ENCODE data around the gene FRA10AC1. TPM values are rescaled to one million over a fixed set of nuclear protein-coding genes. Genes with fewer than 3 reads are reported as not detected.

FRA10AC1 gene
- total and polyA plus RNA-seq, 5 donors from 2014 or later: 5.1 to 16.5 (median 6.0) TPM

GRCh38 chr10:93678805-93679587, 23.4 kb downstream of the FRA10AC1 start:
- Histone ChIP-seq H3K27me3 (ENCODE audit: control insufficient read depth, insufficient read depth, low read length) (no peaks in the 10 kb centered on the region), H3K4me1 (ENCODE audit: control insufficient read depth, insufficient read depth, low read length, poor library complexity, severe bottlenecking) (no peaks in the 10 kb centered on the region), H3K9me3 (ENCODE audit: control insufficient read depth in 2 of 2, low read length in 2 of 2) (no peaks in the 10 kb centered on the region), H3K27ac (ENCODE audit: insufficient read depth, low read length, poor library complexity, severe bottlenecking) (no peak overlapping the region), H3K36me3 (ENCODE audit: control insufficient read depth, insufficient read depth, low read length) (peaks cover 41% of the 10 kb centered on the region), H3K4me3 (ENCODE audit: low read depth, low read length) (no peak overlapping the region)
- ATAC-seq (ENCODE audit: low read depth in 2 of 2) (no peak), DNase-seq (no peak)
- Mint-ChIP-seq H3K27ac (peak overlapping the region in 1 of 3 donors; percentile 21), H3K4me3 (no peak overlapping the region), H3K36me3 (peaks cover 16% of the 10 kb centered on the region), H3K4me1 (peaks cover 0 to 5% (median 4%) of the 10 kb centered on the region in 4 donors), H3K9me3 (no peaks in the 10 kb centered on the region), H3K27me3 (no peaks in the 10 kb centered on the region)

- no peaks in the 10 kb centered on the region for H3K9me3 Mint-ChIP-seq
- H3K4me3 Mint-ChIP-seq: no peak overlapping the region
- no peaks in the 10 kb centered on the region for H3K9me3 ChIP-seq (ENCODE audit: control insufficient read depth in 2 of 2, low read length in 2 of 2)
- no peak overlapping the region for H3K27ac ChIP-seq (ENCODE audit: insufficient read depth, low read length, poor library complexity, severe bottlenecking)
- DNase-seq (no peak), ATAC-seq (ENCODE audit: low read depth in 2 of 2) (no peak)
- peak overlapping the region in 1 of 3 donors; percentile 21 for H3K27ac Mint-ChIP-seq
- H3K4me1 ChIP-seq (ENCODE audit: control insufficient read depth, insufficient read depth, low read length, poor library complexity, severe bottlenecking): no peaks in the 10 kb centered on the region
- no peak overlapping the region for H3K4me3 ChIP-seq (ENCODE audit: low read depth, low read length)
- H3K4me1 Mint-ChIP-seq: peaks cover 0 to 2% (median 0%) of the 10 kb centered on the region in 4 donors
- H3K27me3 ChIP-seq (ENCODE audit: control insufficient read depth, insufficient read depth, low read length): no peaks in the 10 kb centered on the region
- H3K36me3 ChIP-seq (ENCODE audit: control insufficient read depth, insufficient read depth, low read length): peaks cover 46% of the 10 kb centered on the region
- H3K27me3 Mint-ChIP-seq: no peaks in the 10 kb centered on the region
- peaks cover 16% of the 10 kb centered on the region for H3K36me3 Mint-ChIP-seq
These were observed 24.0 kb downstream of the FRA10AC1 start for GRCh38 chr10:93678386-93678785.

GRCh38 chr10:93673791-93674190, 28.6 kb downstream of the FRA10AC1 start:
- DNase-seq (no peak), ATAC-seq (ENCODE audit: low read depth in 2 of 2) (no peak)
- Mint-ChIP-seq H3K36me3 (peaks cover 19% of the 10 kb centered on the region), H3K9me3 (no peaks in the 10 kb centered on the region), H3K4me3 (no peak overlapping the region), H3K4me1 (peaks cover 0 to 7% (median 5%) of the 10 kb centered on the region in 4 donors), H3K27ac (no peak overlapping the region), H3K27me3 (no peaks in the 10 kb centered on the region)
- no peaks in the 10 kb centered on the region for H3K9me3 ChIP-seq (ENCODE audit: control insufficient read depth in 2 of 2, low read length in 2 of 2)
- peaks cover 61% of the 10 kb centered on the region for H3K36me3 ChIP-seq (ENCODE audit: control insufficient read depth, insufficient read depth, low read length)
- no peaks in the 10 kb centered on the region for H3K4me1 ChIP-seq (ENCODE audit: control insufficient read depth, insufficient read depth, low read length, poor library complexity, severe bottlenecking)
- H3K27me3 ChIP-seq (ENCODE audit: control insufficient read depth, insufficient read depth, low read length): no peaks in the 10 kb centered on the region
- no peak overlapping the region for H3K27ac ChIP-seq (ENCODE audit: insufficient read depth, low read length, poor library complexity, severe bottlenecking)
- H3K4me3 ChIP-seq (ENCODE audit: low read depth, low read length): no peak overlapping the region

GRCh38 chr10:93672890-93673289, 29.5 kb downstream of the FRA10AC1 start:
- H3K27me3 ChIP-seq (ENCODE audit: control insufficient read depth, insufficient read depth, low read length): no peaks in the 10 kb centered on the region
- peaks cover 16% of the 10 kb centered on the region for H3K36me3 Mint-ChIP-seq
- ATAC-seq (ENCODE audit: low read depth in 2 of 2) (no peak), DNase-seq (no peak)
- H3K4me3 ChIP-seq (ENCODE audit: low read depth, low read length): no peak overlapping the region
- H3K36me3 ChIP-seq (ENCODE audit: control insufficient read depth, insufficient read depth, low read length): peaks cover 59% of the 10 kb centered on the region
- H3K4me1 ChIP-seq (ENCODE audit: control insufficient read depth, insufficient read depth, low read length, poor library complexity, severe bottlenecking): no peaks in the 10 kb centered on the region
- H3K9me3 ChIP-seq (ENCODE audit: control insufficient read depth in 2 of 2, low read length in 2 of 2): no peaks in the 10 kb centered on the region
- no peaks in the 10 kb centered on the region for H3K27me3 Mint-ChIP-seq
- no peaks in the 10 kb centered on the region for H3K9me3 Mint-ChIP-seq
- peaks cover 0 to 7% (median 5%) of the 10 kb centered on the region in 4 donors for H3K4me1 Mint-ChIP-seq
- H3K27ac ChIP-seq (ENCODE audit: insufficient read depth, low read length, poor library complexity, severe bottlenecking): no peak overlapping the region
- peak overlapping the region in 2 of 3 donors; percentile 35 to 64 for H3K27ac Mint-ChIP-seq
- no peak overlapping the region for H3K4me3 Mint-ChIP-seq

- H3K4me1 ChIP-seq (ENCODE audit: control insufficient read depth, insufficient read depth, low read length, poor library complexity, severe bottlenecking): no peaks in the 10 kb centered on the region
- H3K27me3 Mint-ChIP-seq: no peaks in the 10 kb centered on the region
- ATAC-seq (ENCODE audit: low read depth in 2 of 2): no peak
- no peak overlapping the region for H3K27ac ChIP-seq (ENCODE audit: insufficient read depth, low read length, poor library complexity, severe bottlenecking)
- H3K9me3 ChIP-seq (ENCODE audit: control insufficient read depth in 2 of 2, low read length in 2 of 2): no peaks in the 10 kb centered on the region
- H3K4me1 Mint-ChIP-seq: peaks cover 0 to 7% (median 5%) of the 10 kb centered on the region in 4 donors
- H3K4me3 ChIP-seq (ENCODE audit: low read depth, low read length): no peak overlapping the region
- H3K4me3 Mint-ChIP-seq: no peak overlapping the region
- H3K36me3 ChIP-seq (ENCODE audit: control insufficient read depth, insufficient read depth, low read length): peaks cover 60% of the 10 kb centered on the region
- H3K9me3 Mint-ChIP-seq: no peaks in the 10 kb centered on the region
- no peaks in the 10 kb centered on the region for H3K27me3 ChIP-seq (ENCODE audit: control insufficient read depth, insufficient read depth, low read length)
- peaks cover 13% of the 10 kb centered on the region for H3K36me3 Mint-ChIP-seq
- peak overlapping the region in 2 of 3 donors; percentile 11 to 64 for H3K27ac Mint-ChIP-seq
- no peak for DNase-seq
These were observed 30.2 kb downstream of the FRA10AC1 start for GRCh38 chr10:93672022-93672678.

GRCh38 chr10:93671042-93671441, 31.4 kb downstream of the FRA10AC1 start:
- Mint-ChIP-seq H3K4me3 (no peak overlapping the region), H3K4me1 (peaks cover 0 to 7% (median 5%) of the 10 kb centered on the region in 4 donors), H3K27ac (no peak overlapping the region), H3K9me3 (no peaks in the 10 kb centered on the region), H3K27me3 (no peaks in the 10 kb centered on the region), H3K36me3 (peaks cover 18% of the 10 kb centered on the region)
- Histone ChIP-seq H3K27me3 (ENCODE audit: control insufficient read depth, insufficient read depth, low read length) (no peaks in the 10 kb centered on the region), H3K27ac (ENCODE audit: insufficient read depth, low read length, poor library complexity, severe bottlenecking) (no peak overlapping the region), H3K4me3 (ENCODE audit: low read depth, low read length) (no peak overlapping the region), H3K9me3 (ENCODE audit: control insufficient read depth in 2 of 2, low read length in 2 of 2) (no peaks in the 10 kb centered on the region), H3K4me1 (ENCODE audit: control insufficient read depth, insufficient read depth, low read length, poor library complexity, severe bottlenecking) (no peaks in the 10 kb centered on the region), H3K36me3 (ENCODE audit: control insufficient read depth, insufficient read depth, low read length) (peaks cover 58% of the 10 kb centered on the region)
- no peak for ATAC-seq (ENCODE audit: low read depth in 2 of 2)
- no peak for DNase-seq

- no peak overlapping the region for H3K4me3 ChIP-seq (ENCODE audit: low read depth, low read length)
- Mint-ChIP-seq H3K36me3 (peaks cover 18% of the 10 kb centered on the region), H3K4me3 (no peak overlapping the region), H3K4me1 (peaks cover 0 to 7% (median 5%) of the 10 kb centered on the region in 4 donors), H3K27ac (no peak overlapping the region), H3K9me3 (no peaks in the 10 kb centered on the region), H3K27me3 (no peaks in the 10 kb centered on the region)
- H3K27me3 ChIP-seq (ENCODE audit: control insufficient read depth, insufficient read depth, low read length): no peaks in the 10 kb centered on the region
- ATAC-seq (ENCODE audit: low read depth in 2 of 2) (no peak), DNase-seq (no peak)
- peaks cover 51% of the 10 kb centered on the region for H3K36me3 ChIP-seq (ENCODE audit: control insufficient read depth, insufficient read depth, low read length)
- no peaks in the 10 kb centered on the region for H3K9me3 ChIP-seq (ENCODE audit: control insufficient read depth in 2 of 2, low read length in 2 of 2)
- no peak overlapping the region for H3K27ac ChIP-seq (ENCODE audit: insufficient read depth, low read length, poor library complexity, severe bottlenecking)
- no peaks in the 10 kb centered on the region for H3K4me1 ChIP-seq (ENCODE audit: control insufficient read depth, insufficient read depth, low read length, poor library complexity, severe bottlenecking)
These were observed 32.0 kb downstream of the FRA10AC1 start for GRCh38 chr10:93670372-93670771.

All from CD4-positive, CD25-positive, alpha-beta regulatory T cell (primary cell).